ENCODE results near the gene HCN2.
"Not testable (repeated sequence)": the region's sequence is repeated elsewhere in the genome, so short reads cannot be mapped to it uniquely, and the experiment has no call there.

Gene HCN2

DNA sequence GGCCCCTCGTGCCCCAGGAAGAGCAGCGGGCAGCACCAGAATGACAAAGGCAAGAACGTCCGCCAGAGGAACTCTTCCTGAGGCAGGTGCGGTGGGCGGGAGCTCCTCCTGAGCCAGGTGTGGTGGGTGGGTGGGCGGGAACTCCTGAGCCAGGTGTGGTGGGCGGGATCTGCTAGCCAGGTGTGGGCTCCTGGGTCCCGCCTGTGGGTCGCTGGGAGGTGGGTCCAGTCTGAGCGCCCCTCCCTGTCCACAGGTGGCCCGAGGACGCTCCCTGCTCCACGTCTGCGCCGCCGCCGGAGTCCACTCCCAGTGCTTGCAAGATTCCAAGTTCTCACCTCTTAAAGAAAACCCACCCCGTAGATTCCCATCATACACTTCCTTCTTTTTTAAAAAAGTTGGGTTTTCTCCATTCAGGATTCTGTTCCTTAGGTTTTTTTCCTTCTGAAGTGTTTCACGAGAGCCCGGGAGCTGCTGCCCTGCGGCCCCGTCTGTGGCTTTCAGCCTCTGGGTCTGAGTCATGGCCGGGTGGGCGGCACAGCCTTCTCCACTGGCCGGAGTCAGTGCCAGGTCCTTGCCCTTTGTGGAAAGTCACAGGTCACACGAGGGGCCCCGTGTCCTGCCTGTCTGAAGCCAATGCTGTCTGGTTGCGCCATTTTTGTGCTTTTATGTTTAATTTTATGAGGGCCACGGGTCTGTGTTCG lies 7.0 kb upstream of the HCN2 start:
- TF ChIP-seq, protein P1, sequence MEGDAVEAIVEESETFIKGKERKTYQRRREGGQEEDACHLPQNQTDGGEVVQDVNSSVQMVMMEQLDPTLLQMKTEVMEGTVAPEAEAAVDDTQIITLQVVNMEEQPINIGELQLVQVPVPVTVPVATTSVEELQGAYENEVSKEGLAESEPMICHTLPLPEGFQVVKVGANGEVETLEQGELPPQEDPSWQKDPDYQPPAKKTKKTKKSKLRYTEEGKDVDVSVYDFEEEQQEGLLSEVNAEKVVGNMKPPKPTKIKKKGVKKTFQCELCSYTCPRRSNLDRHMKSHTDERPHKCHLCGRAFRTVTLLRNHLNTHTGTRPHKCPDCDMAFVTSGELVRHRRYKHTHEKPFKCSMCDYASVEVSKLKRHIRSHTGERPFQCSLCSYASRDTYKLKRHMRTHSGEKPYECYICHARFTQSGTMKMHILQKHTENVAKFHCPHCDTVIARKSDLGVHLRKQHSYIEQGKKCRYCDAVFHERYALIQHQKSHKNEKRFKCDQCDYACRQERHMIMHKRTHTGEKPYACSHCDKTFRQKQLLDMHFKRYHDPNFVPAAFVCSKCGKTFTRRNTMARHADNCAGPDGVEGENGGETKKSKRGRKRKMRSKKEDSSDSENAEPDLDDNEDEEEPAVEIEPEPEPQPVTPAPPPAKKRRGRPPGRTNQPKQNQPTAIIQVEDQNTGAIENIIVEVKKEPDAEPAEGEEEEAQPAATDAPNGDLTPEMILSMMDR (IDR thresholded peaks at IDR 0.05; ENCODE audit: low read depth, low read length, missing control alignments): no peak
- no peak overlapping the region for H3K4me3 ChIP-seq (replicated peaks; ENCODE audit: low read depth, low read length)
- no peak for DNase-seq (ENCODE audit: extremely low read depth, low read depth)

DNA sequence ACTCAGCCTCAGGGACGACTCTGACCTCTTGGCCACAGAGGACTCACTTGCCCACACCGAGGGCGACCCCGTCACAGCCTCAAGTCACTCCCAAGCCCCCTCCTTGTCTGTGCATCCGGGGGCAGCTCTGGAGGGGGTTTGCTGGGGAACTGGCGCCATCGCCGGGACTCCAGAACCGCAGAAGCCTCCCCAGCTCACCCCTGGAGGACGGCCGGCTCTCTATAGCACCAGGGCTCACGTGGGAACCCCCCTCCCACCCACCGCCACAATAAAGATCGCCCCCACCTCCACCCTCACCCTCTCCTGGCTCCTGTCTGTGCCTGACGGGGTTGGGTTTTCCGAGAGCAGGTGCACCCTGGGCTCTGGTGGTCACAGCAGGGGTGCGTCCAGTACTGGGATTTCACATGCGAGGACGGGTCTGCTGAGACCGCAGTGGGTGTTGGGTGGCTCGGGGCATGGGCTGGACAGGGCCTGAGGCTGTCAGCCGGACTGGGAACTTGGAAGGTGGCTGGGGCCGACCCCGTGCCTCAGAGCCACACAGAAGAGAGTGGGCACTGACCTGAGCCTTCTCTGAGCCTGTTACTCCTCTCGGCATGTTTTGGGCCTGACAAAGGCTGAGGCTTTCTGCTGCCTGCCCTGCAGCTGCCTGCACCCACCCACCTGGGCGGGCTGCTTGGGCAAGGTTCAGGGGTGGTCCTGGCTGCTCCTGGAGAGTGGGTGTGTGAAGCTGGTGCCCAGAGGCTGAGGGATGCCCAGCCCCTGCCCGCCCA lies 6.3 kb upstream of the HCN2 start:
- no peak for DNase-seq (ENCODE audit: extremely low read depth, low read depth)
- TF ChIP-seq, protein P1 (IDR thresholded peaks at IDR 0.05; ENCODE audit: low read depth, low read length, missing control alignments): no peak
- no peak overlapping the region for H3K4me3 ChIP-seq (replicated peaks; ENCODE audit: low read depth, low read length)

DNA sequence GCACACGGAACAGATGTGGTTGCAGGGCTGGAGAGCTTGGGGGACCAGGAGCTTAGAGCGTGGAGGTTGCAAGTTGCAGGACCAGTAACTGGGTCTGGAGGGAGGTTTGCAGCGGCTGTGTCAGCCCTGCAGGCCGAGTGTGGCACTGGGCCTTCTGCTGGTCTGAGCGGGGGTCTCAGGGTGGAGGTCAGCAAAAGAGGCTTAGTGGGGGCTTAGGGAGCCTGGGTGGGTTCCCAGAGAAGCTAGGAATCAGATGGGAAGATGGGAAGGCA lies 5.8 kb upstream of the HCN2 start:
- TF ChIP-seq, protein P1 (IDR thresholded peaks at IDR 0.05; ENCODE audit: low read depth, low read length, missing control alignments): no peak
- DNase-seq (ENCODE audit: extremely low read depth, low read depth): no peak
- H3K4me3 ChIP-seq (replicated peaks; ENCODE audit: low read depth, low read length): no peak overlapping the region

DNA sequence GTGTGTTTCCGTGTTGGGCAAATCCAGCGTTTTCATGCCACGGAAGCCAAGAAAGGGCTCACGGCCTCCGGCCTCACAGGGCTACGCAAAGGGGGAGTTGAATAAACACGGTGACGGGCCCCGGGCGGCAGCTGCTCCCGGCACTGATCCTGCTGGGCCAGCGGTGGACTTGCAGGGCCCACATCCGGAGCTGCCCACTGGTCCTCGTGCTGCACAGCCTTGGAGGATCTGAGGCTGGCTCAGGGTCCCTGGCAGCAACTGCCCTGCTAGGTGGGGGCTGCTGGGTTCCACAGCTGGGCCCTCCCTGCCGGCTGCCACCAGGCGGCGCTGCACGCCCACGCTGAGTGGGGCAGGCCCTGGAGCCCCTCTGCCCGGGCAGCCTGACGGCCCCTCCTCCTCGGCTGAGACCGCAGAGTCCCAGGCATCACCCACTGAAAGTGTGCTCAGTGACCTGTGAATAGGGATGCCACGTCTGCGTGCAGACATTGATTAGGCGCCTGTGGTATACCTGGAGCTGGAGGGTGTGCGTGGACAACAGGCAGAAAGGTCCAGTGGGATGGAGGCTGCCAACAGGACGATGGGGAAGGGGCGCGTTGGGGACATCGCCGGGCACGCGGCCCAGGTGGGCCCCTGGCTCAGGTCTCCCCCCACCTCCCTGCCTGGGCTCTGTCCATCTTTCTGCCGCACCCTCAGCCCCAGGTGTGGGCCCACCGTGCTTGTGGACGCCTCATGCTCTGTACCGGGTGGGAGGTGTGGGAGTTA lies 5.3 kb upstream of the HCN2 start:
- no peak overlapping the region for H3K4me3 ChIP-seq (replicated peaks; ENCODE audit: low read depth, low read length)
- TF ChIP-seq, protein P1 (IDR thresholded peaks at IDR 0.05; ENCODE audit: low read depth, low read length, missing control alignments): peak; percentile 95
- DNase-seq (ENCODE audit: extremely low read depth, low read depth): no peak

DNA sequence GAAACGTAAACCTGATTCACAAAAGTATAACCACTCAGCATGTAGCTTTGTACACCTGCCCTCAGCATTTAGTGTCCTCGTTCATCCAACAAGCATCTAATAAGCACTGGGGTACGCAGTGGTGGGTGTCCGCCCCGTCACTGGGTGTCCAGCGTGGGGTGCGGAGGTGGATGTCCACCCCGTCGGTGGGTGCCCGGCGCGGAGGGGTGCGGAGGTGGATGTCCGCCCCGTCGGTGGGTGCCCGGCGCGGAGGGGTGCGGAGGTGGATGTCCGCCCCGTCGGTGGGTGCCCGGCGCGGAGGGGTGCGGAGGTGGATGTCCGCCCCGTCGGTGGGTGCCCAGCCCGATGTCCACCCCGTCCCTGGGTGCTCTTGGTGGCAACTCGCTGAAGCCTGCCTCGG lies 4.5 kb upstream of the HCN2 start:
- not testable (repeated sequence) for DNase-seq (ENCODE audit: extremely low read depth, low read depth)

DNA sequence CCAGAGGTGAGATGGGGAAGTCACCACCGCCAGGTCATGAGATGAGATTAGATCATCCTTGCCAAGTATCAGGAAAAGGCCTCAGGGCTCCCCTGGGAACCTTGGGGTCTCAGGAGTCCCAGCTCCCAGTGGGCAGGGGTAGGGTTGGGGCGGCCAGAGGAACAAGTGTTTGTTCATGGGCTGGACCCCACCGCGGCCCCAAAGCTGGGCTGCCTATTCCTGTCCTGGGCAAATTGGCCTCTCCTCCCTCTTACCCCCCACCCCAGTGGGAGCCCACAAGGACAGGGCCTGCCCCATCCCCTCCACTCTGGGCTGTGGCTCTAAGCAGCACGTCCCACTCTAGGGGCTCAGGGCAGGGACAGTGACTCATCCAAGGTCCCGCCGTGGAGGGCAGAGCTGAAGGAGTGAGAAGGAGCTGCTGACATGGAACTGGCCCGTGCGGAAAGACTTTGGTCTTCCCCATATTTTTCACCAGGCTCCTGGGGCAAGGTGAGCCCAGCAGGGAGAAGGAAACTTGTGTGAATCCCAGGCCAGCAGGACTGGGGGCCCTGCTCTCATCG lies 4.0 kb upstream of the HCN2 start:
- no peak for DNase-seq (ENCODE audit: extremely low read depth, low read depth)
- TF ChIP-seq, protein P1 (IDR thresholded peaks at IDR 0.05; ENCODE audit: low read depth, low read length, missing control alignments): no peak
- H3K4me3 ChIP-seq (replicated peaks; ENCODE audit: low read depth, low read length): no peak overlapping the region

More for the DNA sequence above, 4.5 kb upstream of the HCN2 start:
- not testable (repeated sequence) for H3K4me3 ChIP-seq (replicated peaks; ENCODE audit: low read depth, low read length)

All from HFF-Myc (cell line).